ENCODE measurements around the gene CLEC16A. TPM values are rescaled to one million over a fixed set of nuclear protein-coding genes. Genes with fewer than 3 reads are reported as not detected.

CLEC16A gene
- total RNA-seq, 1 donor from 2014 or later: 14.6 TPM

- H3K27me3 ChIP-seq (ENCODE audit: control insufficient read depth in 3 of 3, insufficient read depth in 3 of 3, low read length in 3 of 3): no peaks in the 10 kb centered on the region
- H3K9me3 ChIP-seq (ENCODE audit: control insufficient read depth in 3 of 3, low read length in 3 of 3): no peaks in the 10 kb centered on the region
- no peak overlapping the region for H3K4me3 ChIP-seq (ENCODE audit: low read length in 3 of 3)
- H3K4me1 ChIP-seq (ENCODE audit: control insufficient read depth in 3 of 3, insufficient read depth in 3 of 3, low read length in 3 of 3): peaks cover 3 to 23% (median 10%) of the 10 kb centered on the region in 3 donors
- H3K27ac ChIP-seq (ENCODE audit: low read depth, low read length): no peak overlapping the region
- no peak overlapping the region for H3K9ac ChIP-seq (ENCODE audit: low read depth in 1 of 3, low read length in 3 of 3)
- H3K36me3 ChIP-seq (ENCODE audit: control insufficient read depth in 3 of 3, insufficient read depth in 3 of 3, low read length in 3 of 3): peaks cover 11 to 25% (median 16%) of the 10 kb centered on the region in 3 donors
Measured at GRCh38 chr16:11032000-11032921, 87.9 kb downstream of the CLEC16A start.

DNA sequence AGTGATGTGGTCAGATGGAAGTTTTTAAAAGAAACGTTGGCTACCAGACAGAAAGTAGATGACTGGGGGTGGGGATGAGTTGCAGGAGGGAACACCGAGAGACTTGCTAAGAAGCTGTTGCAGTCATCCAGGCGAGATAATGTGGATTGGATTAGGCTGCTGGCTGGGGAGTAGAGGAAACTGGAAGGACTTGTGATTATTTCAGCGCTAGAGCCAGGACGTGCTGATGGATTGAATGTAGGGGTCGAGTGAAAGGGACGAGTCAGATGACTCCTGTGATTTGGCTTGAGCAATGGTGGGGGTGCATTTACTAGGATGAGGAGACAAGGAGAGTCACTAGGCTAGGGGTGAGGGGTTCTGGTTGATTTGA is 88.5 kb downstream of the CLEC16A start:
- Histone ChIP-seq H3K4me3 (ENCODE audit: low read length in 3 of 3) (no peak overlapping the region), H3K36me3 (ENCODE audit: control insufficient read depth in 3 of 3, insufficient read depth in 3 of 3, low read length in 3 of 3) (peaks cover 11 to 25% (median 16%) of the 10 kb centered on the region in 3 donors), H3K9me3 (ENCODE audit: control insufficient read depth in 3 of 3, low read length in 3 of 3) (no peaks in the 10 kb centered on the region), H3K27me3 (ENCODE audit: control insufficient read depth in 3 of 3, insufficient read depth in 3 of 3, low read length in 3 of 3) (no peaks in the 10 kb centered on the region), H3K4me1 (ENCODE audit: control insufficient read depth in 3 of 3, insufficient read depth in 3 of 3, low read length in 3 of 3) (peaks cover 3 to 23% (median 10%) of the 10 kb centered on the region in 3 donors), H3K27ac (ENCODE audit: low read depth, low read length) (peak overlapping the region; percentile 47), H3K9ac (ENCODE audit: low read depth in 1 of 3, low read length in 3 of 3) (no peak overlapping the region)

DNA sequence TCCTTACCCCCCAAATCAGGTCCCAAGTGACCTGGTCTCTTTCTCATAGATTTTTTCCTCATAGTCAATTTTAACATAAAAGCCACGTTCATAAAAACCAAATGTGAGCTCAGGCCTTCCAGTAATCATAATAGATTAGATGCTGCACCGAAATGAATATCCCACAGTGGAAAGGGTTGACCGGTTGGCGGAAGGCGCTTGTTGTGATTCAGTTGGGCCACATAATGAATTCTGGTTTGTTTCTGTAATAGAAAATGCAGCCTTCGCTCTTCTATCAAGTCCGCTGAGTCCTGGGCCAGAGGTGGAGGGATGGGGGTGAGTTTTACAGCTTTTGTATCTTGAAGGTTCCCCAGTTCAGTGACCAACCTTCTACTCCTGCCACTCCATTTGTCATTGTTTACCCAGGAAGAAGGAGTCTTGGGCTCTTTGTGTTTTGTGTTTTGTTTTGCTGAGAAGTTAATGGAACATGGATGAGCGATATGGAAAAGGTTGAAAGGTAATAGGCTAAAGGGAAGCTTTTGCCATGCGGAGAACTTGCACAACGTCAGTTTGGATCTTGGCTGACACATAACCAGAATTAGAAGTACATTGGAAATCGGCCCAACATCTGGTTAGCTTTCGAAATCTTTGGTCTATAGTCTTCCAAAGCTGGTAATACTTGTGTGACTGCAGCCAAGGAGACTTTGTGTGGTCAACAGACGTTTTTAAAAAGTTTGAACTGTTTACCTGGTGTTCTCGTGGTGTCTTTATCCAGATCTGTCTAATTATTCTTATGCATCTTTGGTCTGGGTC is 89.5 kb downstream of the CLEC16A start:
- Histone ChIP-seq H3K9me3 (ENCODE audit: control insufficient read depth in 3 of 3, low read length in 3 of 3) (no peaks in the 10 kb centered on the region), H3K4me3 (ENCODE audit: low read length in 3 of 3) (no peak overlapping the region), H3K36me3 (ENCODE audit: control insufficient read depth in 3 of 3, insufficient read depth in 3 of 3, low read length in 3 of 3) (peaks cover 11 to 25% (median 16%) of the 10 kb centered on the region in 3 donors), H3K27me3 (ENCODE audit: control insufficient read depth in 3 of 3, insufficient read depth in 3 of 3, low read length in 3 of 3) (no peaks in the 10 kb centered on the region), H3K4me1 (ENCODE audit: control insufficient read depth in 3 of 3, insufficient read depth in 3 of 3, low read length in 3 of 3) (peaks cover 3 to 23% (median 10%) of the 10 kb centered on the region in 3 donors), H3K27ac (ENCODE audit: low read depth, low read length) (peak overlapping the region; percentile 47), H3K9ac (ENCODE audit: low read depth in 1 of 3, low read length in 3 of 3) (no peak overlapping the region)

DNA sequence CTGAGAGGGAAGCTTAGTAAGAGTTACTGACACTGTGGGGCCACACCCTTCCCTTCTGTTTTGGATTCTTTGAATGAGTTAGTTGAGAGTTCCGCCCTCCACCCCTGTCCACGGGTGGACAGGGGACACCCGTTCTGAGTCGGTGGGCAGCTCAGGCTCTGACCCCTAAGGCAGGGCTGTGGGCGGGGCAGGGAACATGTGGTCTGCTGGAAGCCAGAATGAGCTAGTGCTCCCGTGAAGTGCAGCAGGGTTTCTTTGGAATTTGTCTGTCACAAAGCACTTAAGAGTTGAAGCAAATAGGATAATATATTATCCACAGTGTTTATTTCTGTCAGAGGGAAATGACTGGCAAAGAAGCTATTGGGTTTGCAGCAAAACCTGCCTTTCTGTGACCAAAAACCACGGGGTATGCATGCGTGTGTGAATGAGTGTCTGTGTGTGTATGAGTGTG is 90.1 kb downstream of the CLEC16A start:
- Histone ChIP-seq H3K4me1 (ENCODE audit: control insufficient read depth in 3 of 3, insufficient read depth in 3 of 3, low read length in 3 of 3) (peaks cover 3 to 23% (median 10%) of the 10 kb centered on the region in 3 donors), H3K27me3 (ENCODE audit: control insufficient read depth in 3 of 3, insufficient read depth in 3 of 3, low read length in 3 of 3) (no peaks in the 10 kb centered on the region), H3K4me3 (ENCODE audit: low read length in 3 of 3) (no peak overlapping the region), H3K27ac (ENCODE audit: low read depth, low read length) (peak overlapping the region; percentile 42), H3K36me3 (ENCODE audit: control insufficient read depth in 3 of 3, insufficient read depth in 3 of 3, low read length in 3 of 3) (peaks cover 7 to 23% (median 17%) of the 10 kb centered on the region in 3 donors), H3K9ac (ENCODE audit: low read depth in 1 of 3, low read length in 3 of 3) (no peak overlapping the region), H3K9me3 (ENCODE audit: control insufficient read depth in 3 of 3, low read length in 3 of 3) (no peaks in the 10 kb centered on the region)

DNA sequence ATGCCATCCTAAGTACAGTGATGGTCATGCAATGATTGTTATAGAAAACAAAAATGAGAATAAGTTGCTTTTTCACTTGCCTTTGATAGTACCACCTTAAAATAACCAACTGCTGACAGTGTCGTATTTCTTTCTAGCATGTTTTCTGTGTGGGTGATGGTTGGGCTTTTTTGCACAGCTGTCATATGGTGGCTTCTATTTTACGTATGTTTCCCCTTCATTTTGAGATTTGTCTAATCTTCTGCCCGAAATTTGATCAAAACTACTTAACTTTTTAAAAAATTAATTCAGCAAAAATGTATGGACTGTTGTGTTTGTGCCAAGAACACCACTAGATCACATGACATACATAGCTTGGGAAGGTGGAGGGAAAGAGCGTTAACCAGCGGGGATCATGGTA is 90.7 kb downstream of the CLEC16A start:
- Histone ChIP-seq H3K27me3 (ENCODE audit: control insufficient read depth in 3 of 3, insufficient read depth in 3 of 3, low read length in 3 of 3) (no peaks in the 10 kb centered on the region), H3K9me3 (ENCODE audit: control insufficient read depth in 3 of 3, low read length in 3 of 3) (no peaks in the 10 kb centered on the region), H3K4me1 (ENCODE audit: control insufficient read depth in 3 of 3, insufficient read depth in 3 of 3, low read length in 3 of 3) (peaks cover 3 to 23% (median 10%) of the 10 kb centered on the region in 3 donors), H3K27ac (ENCODE audit: low read depth, low read length) (no peak overlapping the region), H3K36me3 (ENCODE audit: control insufficient read depth in 3 of 3, insufficient read depth in 3 of 3, low read length in 3 of 3) (peaks cover 9 to 26% (median 22%) of the 10 kb centered on the region in 3 donors), H3K4me3 (ENCODE audit: low read length in 3 of 3) (no peak overlapping the region), H3K9ac (ENCODE audit: low read depth in 1 of 3, low read length in 3 of 3) (no peak overlapping the region)

DNA sequence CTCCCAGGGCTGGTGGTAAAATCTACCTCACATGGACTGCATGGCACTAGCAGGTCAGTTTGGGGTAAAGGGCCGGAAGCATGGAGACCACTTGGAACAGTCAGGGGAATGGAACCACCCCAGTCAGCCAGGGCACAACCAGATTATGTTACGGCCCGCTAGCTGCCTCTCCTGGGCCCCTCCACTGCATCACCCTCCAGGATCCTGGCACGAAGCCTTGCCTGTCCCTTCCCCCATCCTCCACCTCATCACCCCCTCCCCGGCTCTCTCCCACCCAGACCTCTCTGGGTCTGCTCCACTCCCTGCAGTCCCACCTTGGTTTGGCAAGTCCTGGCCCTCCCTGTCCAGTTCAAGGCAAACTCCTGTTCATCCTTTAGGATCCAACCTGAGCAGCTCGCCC is 91.7 kb downstream of the CLEC16A start:
- no peak overlapping the region for H3K9ac ChIP-seq (ENCODE audit: low read depth in 1 of 3, low read length in 3 of 3)
- H3K27ac ChIP-seq (ENCODE audit: low read depth, low read length): no peak overlapping the region
- peaks cover 13 to 29% (median 21%) of the 10 kb centered on the region in 3 donors for H3K36me3 ChIP-seq (ENCODE audit: control insufficient read depth in 3 of 3, insufficient read depth in 3 of 3, low read length in 3 of 3)
- no peak overlapping the region for H3K4me3 ChIP-seq (ENCODE audit: low read length in 3 of 3)
- no peaks in the 10 kb centered on the region for H3K9me3 ChIP-seq (ENCODE audit: control insufficient read depth in 3 of 3, low read length in 3 of 3)
- peaks cover 3 to 23% (median 10%) of the 10 kb centered on the region in 3 donors for H3K4me1 ChIP-seq (ENCODE audit: control insufficient read depth in 3 of 3, insufficient read depth in 3 of 3, low read length in 3 of 3)
- no peaks in the 10 kb centered on the region for H3K27me3 ChIP-seq (ENCODE audit: control insufficient read depth in 3 of 3, insufficient read depth in 3 of 3, low read length in 3 of 3)

DNA sequence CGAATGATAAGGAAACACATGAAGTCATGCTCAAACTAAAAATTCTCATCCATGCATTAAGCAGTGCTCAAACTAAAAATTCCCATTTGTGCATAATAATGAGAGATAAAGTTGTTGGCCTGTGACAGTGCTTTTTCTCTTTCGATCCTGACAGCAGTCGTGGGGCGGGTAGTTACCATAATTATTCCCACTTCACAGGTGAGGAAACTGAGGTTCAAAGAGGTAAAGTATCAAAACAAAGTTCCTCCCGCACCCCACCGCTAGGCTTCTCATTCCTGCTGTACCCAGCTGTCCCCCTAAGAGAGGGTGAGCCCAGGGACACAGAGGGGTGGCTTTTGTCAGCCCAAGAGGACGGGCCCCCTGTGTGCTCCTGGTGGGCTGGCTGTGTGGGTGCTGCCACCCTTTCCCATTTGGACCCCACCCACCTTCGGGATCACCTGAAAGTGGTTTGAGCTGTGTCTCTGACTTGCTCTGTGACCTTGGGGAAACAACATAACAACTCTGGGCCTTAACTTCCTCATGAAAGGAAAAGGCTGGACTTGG is 92.6 kb downstream of the CLEC16A start:
- Histone ChIP-seq H3K9ac (ENCODE audit: low read depth in 1 of 3, low read length in 3 of 3) (no peak overlapping the region), H3K36me3 (ENCODE audit: control insufficient read depth in 3 of 3, insufficient read depth in 3 of 3, low read length in 3 of 3) (peaks cover 15 to 26% (median 23%) of the 10 kb centered on the region in 3 donors), H3K27me3 (ENCODE audit: control insufficient read depth in 3 of 3, insufficient read depth in 3 of 3, low read length in 3 of 3) (no peaks in the 10 kb centered on the region), H3K9me3 (ENCODE audit: control insufficient read depth in 3 of 3, low read length in 3 of 3) (no peaks in the 10 kb centered on the region), H3K4me1 (ENCODE audit: control insufficient read depth in 3 of 3, insufficient read depth in 3 of 3, low read length in 3 of 3) (peaks cover 3 to 22% (median 10%) of the 10 kb centered on the region in 3 donors), H3K4me3 (ENCODE audit: low read length in 3 of 3) (no peak overlapping the region), H3K27ac (ENCODE audit: low read depth, low read length) (no peak overlapping the region)

DNA sequence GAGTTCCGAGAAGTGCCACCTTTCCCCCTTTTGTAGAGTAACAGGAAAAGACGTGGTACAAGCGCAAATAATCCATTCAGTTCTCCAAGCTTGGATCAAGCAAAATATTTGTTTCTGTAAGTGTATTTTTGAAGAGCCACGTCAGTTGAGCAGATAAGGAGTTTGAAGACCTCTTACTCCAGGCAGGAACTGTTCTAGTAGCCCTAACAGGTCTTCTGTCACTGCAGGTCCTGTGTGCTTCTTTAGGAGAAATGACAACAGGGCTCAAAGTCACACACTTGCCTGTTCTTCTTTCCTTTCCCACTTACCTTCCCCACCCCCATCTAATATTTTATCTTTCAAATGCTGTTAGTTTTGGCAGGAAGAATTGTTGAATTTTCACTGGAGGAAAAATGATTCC is 93.9 kb downstream of the CLEC16A start:
- Histone ChIP-seq H3K9ac (ENCODE audit: low read depth in 1 of 3, low read length in 3 of 3) (no peak overlapping the region), H3K4me3 (ENCODE audit: low read length in 3 of 3) (no peak overlapping the region), H3K36me3 (ENCODE audit: control insufficient read depth in 3 of 3, insufficient read depth in 3 of 3, low read length in 3 of 3) (peaks cover 24 to 31% (median 26%) of the 10 kb centered on the region in 3 donors), H3K4me1 (ENCODE audit: control insufficient read depth in 3 of 3, insufficient read depth in 3 of 3, low read length in 3 of 3) (peaks cover 2 to 14% (median 2%) of the 10 kb centered on the region in 3 donors), H3K27ac (ENCODE audit: low read depth, low read length) (no peak overlapping the region), H3K27me3 (ENCODE audit: control insufficient read depth in 3 of 3, insufficient read depth in 3 of 3, low read length in 3 of 3) (no peaks in the 10 kb centered on the region), H3K9me3 (ENCODE audit: control insufficient read depth in 3 of 3, low read length in 3 of 3) (no peaks in the 10 kb centered on the region)

DNA sequence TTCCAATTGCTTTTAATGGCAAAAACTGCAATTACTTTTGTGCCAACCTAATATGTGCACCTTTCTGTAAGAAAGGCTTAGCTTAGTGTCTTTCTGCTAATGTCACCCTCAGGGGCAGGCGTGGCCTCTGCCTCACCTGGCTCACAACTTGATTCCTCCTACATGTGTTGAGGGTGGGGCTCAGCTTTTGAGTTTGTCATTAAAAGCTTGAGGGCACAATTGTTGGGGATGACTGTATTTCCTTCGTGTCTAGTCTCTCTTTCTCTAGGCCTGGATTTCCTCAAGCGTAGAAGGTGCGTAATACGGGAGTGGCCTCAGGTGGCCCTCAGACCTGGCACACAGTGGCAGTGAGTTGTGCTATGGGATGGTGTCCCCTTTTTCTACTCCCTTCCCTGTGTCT is 94.4 kb downstream of the CLEC16A start:
- no peaks in the 10 kb centered on the region for H3K27me3 ChIP-seq (ENCODE audit: control insufficient read depth in 3 of 3, insufficient read depth in 3 of 3, low read length in 3 of 3)
- peaks cover 26 to 31% (median 27%) of the 10 kb centered on the region in 3 donors for H3K36me3 ChIP-seq (ENCODE audit: control insufficient read depth in 3 of 3, insufficient read depth in 3 of 3, low read length in 3 of 3)
- H3K27ac ChIP-seq (ENCODE audit: low read depth, low read length): no peak overlapping the region
- H3K9ac ChIP-seq (ENCODE audit: low read depth in 1 of 3, low read length in 3 of 3): no peak overlapping the region
- H3K4me3 ChIP-seq (ENCODE audit: low read length in 3 of 3): no peak overlapping the region
- H3K9me3 ChIP-seq (ENCODE audit: control insufficient read depth in 3 of 3, low read length in 3 of 3): no peaks in the 10 kb centered on the region
- peaks cover 0 to 9% (median 0%) of the 10 kb centered on the region in 3 donors for H3K4me1 ChIP-seq (ENCODE audit: control insufficient read depth in 3 of 3, insufficient read depth in 3 of 3, low read length in 3 of 3)

Data from skeletal muscle tissue (tissue), 4 donors.